HuH-7 (cell line): Measurements from ENCODE around the gene IQCK.
"Not testable (repeated sequence)": the region's sequence is repeated elsewhere in the genome, so short reads cannot be mapped to it uniquely, and the experiment has no call there.

Source experiments
- DNase-seq: peaks from one replicate; pipeline ENCODE4 v3.0.0; 2011; ENCODE audit warnings: low spot score

The IQCK gene

GRCh38 chr16:19760356-19761060 lies 42.4 kb downstream of the IQCK start:
- DNase-seq = no peak

- no peak for DNase-seq
Measured at GRCh38 chr16:19765860-19766553, 47.9 kb downstream of the IQCK start.

GRCh38 chr16:19766554-19766884 lies 48.4 kb downstream of the IQCK start:
- no peak for DNase-seq

- DNase-seq = no peak
Measured at GRCh38 chr16:19766988-19767387, 48.9 kb downstream of the IQCK start.

GRCh38 chr16:19767497-19767896 lies 49.4 kb downstream of the IQCK start:
- DNase-seq = no peak

GRCh38 chr16:19769239-19769638 lies 51.2 kb downstream of the IQCK start:
- no peak for DNase-seq

- no peak for DNase-seq
Measured at GRCh38 chr16:19771040-19771439, 53.0 kb downstream of the IQCK start.

GRCh38 chr16:19771796-19772195 lies 53.7 kb downstream of the IQCK start:
- DNase-seq = no peak

GRCh38 chr16:19774024-19774423 lies 56.0 kb downstream of the IQCK start:
- DNase-seq = no peak

- DNase-seq = no peak
Measured at GRCh38 chr16:19776147-19776546, 58.1 kb downstream of the IQCK start.

- DNase-seq = no peak
Measured at GRCh38 chr16:19776565-19776964, 58.5 kb downstream of the IQCK start.

- no peak for DNase-seq
Measured at GRCh38 chr16:19780321-19780720, 62.2 kb downstream of the IQCK start.

GRCh38 chr16:19781226-19781625 lies 63.2 kb downstream of the IQCK start:
- no peak for DNase-seq

GRCh38 chr16:19783363-19784182 lies 65.5 kb downstream of the IQCK start:
- DNase-seq = no peak

GRCh38 chr16:19784183-19784736 lies 66.2 kb downstream of the IQCK start:
- no peak for DNase-seq

- no peak for DNase-seq
Measured at GRCh38 chr16:19785081-19785480, 67.0 kb downstream of the IQCK start.

GRCh38 chr16:19785512-19786130 lies 67.5 kb downstream of the IQCK start:
- no peak for DNase-seq

GRCh38 chr16:19801369-19801768 lies 83.3 kb downstream of the IQCK start:
- not testable (repeated sequence) for DNase-seq

- DNase-seq = not testable (repeated sequence)
Measured at GRCh38 chr16:19801824-19802223, 83.8 kb downstream of the IQCK start.

- DNase-seq = no peak
Measured at GRCh38 chr16:19802612-19803011, 84.5 kb downstream of the IQCK start.

- DNase-seq = no peak
Measured at GRCh38 chr16:19804538-19805323, 86.7 kb downstream of the IQCK start.
